SH-SY5Y (cell line): Measurements from ENCODE around the gene PLXNA3.

Experiments
- GATA2 ChIP-seq: IDR thresholded peaks from 2 replicates; pipeline ENCODE4 v1.6.1; 2011; ENCODE audit warnings: mild to moderate bottlenecking, low read depth, low read length
- GATA3 ChIP-seq: IDR thresholded peaks from 2 replicates; pipeline ENCODE4 v1.6.1; 2011; ENCODE audit warnings: low read depth, mild to moderate bottlenecking, low read length, moderate library complexity

DNA sequence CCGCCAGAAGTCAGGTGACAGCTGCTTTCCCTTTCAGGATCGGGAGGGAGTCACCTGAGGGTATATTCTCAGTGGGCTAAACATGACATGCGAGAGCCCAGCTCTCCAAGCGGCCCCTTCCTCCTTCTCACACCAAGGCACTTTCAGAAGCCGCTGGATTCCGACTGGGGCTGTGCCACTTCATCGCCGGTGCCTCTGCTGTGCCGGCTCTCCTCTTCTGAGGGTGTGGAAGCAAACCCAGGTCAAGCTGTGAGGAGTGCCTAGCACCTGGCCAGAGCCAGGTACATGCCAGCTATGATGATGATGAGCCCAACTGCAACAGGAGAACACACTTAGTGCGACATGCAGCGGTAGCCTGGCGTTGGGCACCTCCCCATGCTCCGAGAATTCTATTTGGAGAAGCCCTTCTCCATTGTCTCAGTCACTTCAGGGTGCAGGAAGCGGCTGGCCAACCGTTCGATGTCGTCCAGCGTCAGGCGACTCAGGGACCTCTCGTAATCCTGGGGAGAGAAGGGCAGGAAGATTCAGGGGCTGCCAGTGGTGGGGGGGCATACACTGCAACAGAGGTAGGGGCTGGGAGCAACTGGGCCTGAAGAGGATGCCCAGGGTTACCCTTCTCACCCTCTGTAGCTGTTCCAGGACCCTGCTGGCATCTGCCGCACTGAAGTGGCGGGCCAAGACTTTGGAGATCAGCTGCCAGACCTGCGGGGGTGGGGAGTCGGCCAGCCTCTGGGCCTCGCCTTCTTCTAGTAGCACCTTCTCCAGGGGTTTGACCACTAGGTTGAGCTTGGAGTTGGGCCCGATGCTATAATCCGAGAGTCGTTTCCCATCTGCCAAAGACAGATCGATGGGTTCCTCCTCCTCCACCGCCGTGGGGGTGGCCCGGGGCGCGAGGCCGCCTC is 27.3 kb downstream of the PLXNA3 start:
- TF ChIP-seq GATA3 (no peak), GATA2 (no peak)
